K562 (cell line): ENCODE data around the gene COPA. TPM values are rescaled to one million over a fixed set of nuclear protein-coding genes. Genes with fewer than 3 reads are reported as not detected.

Experiments
- ATAC-seq: fragments of 200-7000 bp; cut with Tn5 transposase; 3 replicates; pipeline ENCODE4 v1.9.1; 2020; ENCODE audit warnings: moderate library complexity
- BruUV-seq: library from RNA; stranded (reverse); fragments of 400-500 nt; replicated peaks from 2 replicates; lab custom pipeline; 2021; lab: Mats Ljungman, UMichigan
- CTCF ChIA-PET: fragments of 300-600 bp; formaldehyde crosslinking; extraction: SDS; loops from one replicate; lab custom pipeline; 2021; ENCODE audit warnings: low intra/inter-chr PET ratio; lab: Yijun Ruan, JAX
- POLR2A ChIA-PET: fragments of 300-600, 350-650 bp; sonication (Branson Sonifier 250); formaldehyde crosslinking; extraction: SDS; loops from one replicate; lab custom pipeline; 2021; ENCODE audit warnings: antibody characterized with exemption, inconsistent platforms; lab: Yijun Ruan, JAX
- DNase-seq, 4 experiments: peaks; one replicate each; pipeline versions ENCODE4 v3.0.0 to v3.0.0-alpha.2; 2011 to 2018; ENCODE audit warnings: low spot score in 3 of 4, mixed read lengths in 3 of 4; ENCODE audit errors: extremely low read depth in 1 of 4
- FAIRE-seq: peaks from 2 replicates; lab custom pipeline; 2011; peaks lifted over from hg19 to GRCh38; lab: Jason Lieb, UNC
- H2AFZ ChIP-seq: 2 replicates; pipeline ENCODE4 v1.6.0; 2011; ENCODE audit warnings: low read depth, low read length, control low read depth, inconsistent platforms
- H3K27ac ChIP-seq: fragments of 200-600 bp; 3 replicates; pipeline ENCODE4 v1.8.0; 2011; ENCODE audit warnings: low read depth, mild to moderate bottlenecking, control low read depth, inconsistent platforms, low read length, moderate library complexity, mixed read lengths; ENCODE audit errors: extremely low read depth
- H3K27me3 ChIP-seq, 2 experiments: fragments of 300-600 bp in 1 of 2; 2 replicates in 1 of 2; 3 replicates in 1 of 2; pipeline versions ENCODE4 v1.6.0 to v1.8.0; 2011; ENCODE audit warnings: inconsistent platforms in 2 of 2, low read length in 2 of 2, mild to moderate bottlenecking in 1 of 2, mixed read lengths in 1 of 2, moderate library complexity in 1 of 2; ENCODE audit not compliant: control insufficient read depth in 2 of 2, insufficient read depth in 2 of 2
- H3K36me3 ChIP-seq: fragments of 300-600 bp; 3 replicates; pipeline ENCODE4 v1.8.0; 2011; ENCODE audit warnings: mild to moderate bottlenecking, low read length, inconsistent platforms; ENCODE audit not compliant: control insufficient read depth, insufficient read depth
- H3K4me1 ChIP-seq, 2 experiments: fragments of 200-600 bp in 1 of 2; replicated peaks in 1 of 2; 2 replicates in 1 of 2; 3 replicates in 1 of 2; pipeline versions ENCODE4 v1.5.1 to v1.8.0; 2011; ENCODE audit warnings: inconsistent platforms in 2 of 2, low read length in 2 of 2, mild to moderate bottlenecking in 1 of 2, mixed read lengths in 1 of 2, moderate library complexity in 1 of 2; ENCODE audit not compliant: control insufficient read depth in 2 of 2, insufficient read depth in 2 of 2
- H3K4me2 ChIP-seq: 2 replicates; pipeline ENCODE4 v1.6.1; 2011; ENCODE audit warnings: low read length, control low read depth, inconsistent platforms, mixed read lengths; ENCODE audit not compliant: insufficient read depth
- H3K4me3 ChIP-seq: fragments of 200-600 bp; sonication (generic), shearing (Covaris generic); 2 replicates; pipeline ENCODE4 v1.5.1; 2016; ENCODE audit warnings: control low read depth, inconsistent platforms
- H3K79me2 ChIP-seq: fragments of 200-600 bp; 3 replicates; pipeline ENCODE4 v1.8.0; 2011; ENCODE audit warnings: low read length, inconsistent platforms; ENCODE audit not compliant: control insufficient read depth, insufficient read depth
- H3K9ac ChIP-seq, 2 experiments: 2 replicates each; pipeline versions ENCODE4 v1.6.0 to v1.6.1; 2011; ENCODE audit warnings: low read depth in 2 of 2, low read length in 2 of 2, control low read depth in 1 of 2, inconsistent platforms in 1 of 2, mild to moderate bottlenecking in 1 of 2, mixed read lengths in 1 of 2; ENCODE audit not compliant: insufficient read depth in 1 of 2
- H3K9me1 ChIP-seq: one replicate; pipeline ENCODE4 v1.6.0; 2011; ENCODE audit warnings: inconsistent platforms, mild to moderate bottlenecking, low read length, moderate library complexity; ENCODE audit not compliant: control insufficient read depth, insufficient read depth
- H3K9me3 ChIP-seq: replicated peaks from 2 replicates; pipeline ENCODE4 v1.5.1; 2011; ENCODE audit warnings: low read depth, low read length, inconsistent platforms; ENCODE audit not compliant: control insufficient read depth, insufficient read depth
- H4K20me1 ChIP-seq: replicated peaks from 2 replicates; pipeline ENCODE4 v1.6.1; 2011; ENCODE audit warnings: low read length, inconsistent platforms, mixed read lengths; ENCODE audit not compliant: control insufficient read depth, insufficient read depth
- ARID2 ChIP-seq: fragments of 450-650 bp; IDR thresholded peaks from 2 replicates; pipeline ENCODE4 v1.6.1; 2017; ENCODE audit warnings: antibody characterized with exemption, mild to moderate bottlenecking
- E2F8 ChIP-seq: fragments of 450-650 bp; IDR thresholded peaks from 2 replicates; pipeline ENCODE4 v1.7.1; 2018; ENCODE audit warnings: mild to moderate bottlenecking, low read depth; ENCODE audit not compliant: partially characterized antibody
- NKRF ChIP-seq: fragments of 450-650 bp; IDR thresholded peaks from 2 replicates; pipeline ENCODE4 v1.6.1; 2016; ENCODE audit warnings: borderline replicate concordance
- SNRNP70 ChIP-seq: fragments of 200-400 bp; formaldehyde crosslinking; optimal IDR thresholded peaks from 2 replicates; pipeline ENCODE3; 2017; ENCODE audit warnings: low read depth, low read length
- TRIM25 ChIP-seq: fragments of 450-650 bp; IDR thresholded peaks from 2 replicates; pipeline ENCODE4 v1.7.0; 2016; ENCODE audit warnings: borderline replicate concordance
- ZNF318 ChIP-seq, 2 experiments: fragments of 450-650 bp; IDR thresholded peaks; 2 replicates each; pipeline ENCODE4 v1.6.1; 2016; ENCODE audit warnings: mild to moderate bottlenecking in 2 of 2, borderline replicate concordance in 1 of 2, low read depth in 1 of 2, moderate library complexity in 1 of 2
- ZNF354B ChIP-seq: fragments of 250-450 bp; sonication (Bioruptor Pico); IDR thresholded peaks from 2 replicates; pipeline ENCODE4 v1.4.0; 2020
- WGBS: fragments of 100-300 bp; shearing (Covaris generic); methylation state at CpG from one replicate; pipeline ENCODE4 v1.1.6; 2016; ENCODE audit warnings: low coverage, mixed read lengths; ENCODE audit not compliant: insufficient coverage; ENCODE audit errors: missing lambda C conversion rate; 5-methylcytosine and 5-hydroxymethylcytosine counted together
- in situ Hi-C: fragments of 300-500 bp; cut with MboI; formaldehyde crosslinking; loops from 4 replicates; pipeline ENCODE4 v1.15.0; 2018; ENCODE audit warnings: inconsistent platforms, mixed read lengths
- intact Hi-C: fragments of 100-400 bp; cut with micrococcal nuclease; formaldehyde crosslinking; loops from 2 replicates; pipeline ENCODE4 v1.14.2; 2022
- polyA plus RNA-seq, 8 experiments: library from polyadenylated mRNA; depleted of rRNA in 4 of 8; stranded (reverse) in 5 of 8; unstranded in 3 of 8; fragments of >200 nt; fragmentation: Nextera tagmentation in 2 of 8; fragmentation: Illumina TruSeq in 1 of 8; extraction: Ambion mirVana in 2 of 8; extraction: Trizol in 1 of 8; gene quantifications; 2 replicates each; pipeline versions ENCODE4 v1.2.1 to v1.2.3, GENCODE V29; 2011 to 2014; ENCODE audit warnings: inconsistent platforms in 1 of 8, missing spikeins in 1 of 8
- total RNA-seq, 7 experiments: library from RNA; depleted of rRNA in 6 of 7; stranded (reverse); fragments of >200 nt in 6 of 7; fragmentation: Illumina TruSeq in 2 of 7; extraction: Trizol in 2 of 7; gene quantifications; 2 replicates each; pipeline versions ENCODE4 v1.2.1 to v1.2.3, GENCODE V29; 2011 to 2021; ENCODE audit warnings: low replicate concordance in 1 of 7

The COPA gene
- total and polyA plus RNA-seq, 9 of the 15 experiments (the other 6 are each of a cell fraction or from before 2014, with no cell fraction given) = 49.8 to 222 (median 110) TPM

- H3K9me1 ChIP-seq = no peaks in the 10 kb centered on the region
- CTCF ChIA-PET = no interaction called here
- POLR2A ChIA-PET = no interaction called here
- intact Hi-C loops = no loop called here
- no peak overlapping the region for H3K27ac ChIP-seq
- DNase-seq (no peak), FAIRE-seq (no peak), ATAC-seq (no peak)
- no TSS peak for BruUV-seq
- no peaks in the 10 kb centered on the region for H3K27me3 ChIP-seq
- H2AFZ ChIP-seq = no peak overlapping the region
- 64% methylated on average over 2 of the region's 2 CpGs for WGBS
- H3K4me2 ChIP-seq = no peak overlapping the region
- H3K4me1 ChIP-seq = no peaks in the 10 kb centered on the region
- H3K36me3 ChIP-seq = peaks cover 86% of the 10 kb centered on the region
- H3K79me2 ChIP-seq = peaks cover 14% of the 10 kb centered on the region; the same call in 2 of the 3 replicates
- in situ Hi-C loops = no loop called here
- no peak overlapping the region; a peak in 1 of 4 replicates for H3K9ac ChIP-seq
- H3K9me3 ChIP-seq = no peaks in the 10 kb centered on the region
- no peaks in the 10 kb centered on the region; the same call in 1 of the 2 replicates for H4K20me1 ChIP-seq
- no peak overlapping the region for H3K4me3 ChIP-seq
- TF ChIP-seq ZNF318 (IDR thresholded peaks at IDR 0.05; ENCODE audit: borderline replicate concordance in 1 of 2, low read depth in 1 of 2) (no peak), SNRNP70 (no peak), ARID2 (no peak), E2F8 (no peak), TRIM25 (no peak), ZNF354B (CRISPR knock-in tag) (no peak), NKRF (no peak)
These were observed 27.7 kb downstream of the COPA start for GRCh38 chr1:160315359-160315758.
